Measurements from ENCODE around the gene SYNE1.
"Not testable (repeated sequence)": the region's sequence is repeated elsewhere in the genome, so short reads cannot be mapped to it uniquely, and the experiment has no call there.

The SYNE1 gene

GRCh38 chr6:152503546-152503945 is 133.6 kb downstream of the SYNE1 start:
- no peaks in the 10 kb centered on the region for H3K79me2 ChIP-seq
- no peak overlapping the region for H3K27ac ChIP-seq
- H3K27me3 ChIP-seq (ENCODE audit: control insufficient read depth, insufficient read depth, low read length): no peaks in the 10 kb centered on the region
- TF ChIP-seq CTCF (IDR thresholded peaks at IDR 0.05): no peak
- no peaks in the 10 kb centered on the region for H3K4me1 ChIP-seq
- no peak overlapping the region for H3K4me3 ChIP-seq (ENCODE audit: low read depth, low read length)
- H3K4me2 ChIP-seq (ENCODE audit: low read length): no peak overlapping the region
- H3K9me3 ChIP-seq (ENCODE audit: control insufficient read depth, low read length): no peaks in the 10 kb centered on the region
- no peaks in the 10 kb centered on the region for H3K36me3 ChIP-seq (ENCODE audit: control insufficient read depth, insufficient read depth, low read length)
- H3K9ac ChIP-seq: no peak overlapping the region
- no peak overlapping the region for H2AFZ ChIP-seq

GRCh38 chr6:152502421-152503188 is 134.6 kb downstream of the SYNE1 start:
- Histone ChIP-seq H3K9ac (no peak overlapping the region), H2AFZ (no peak overlapping the region), H3K36me3 (ENCODE audit: control insufficient read depth, insufficient read depth, low read length) (no peaks in the 10 kb centered on the region), H3K4me3 (ENCODE audit: low read depth, low read length) (no peak overlapping the region), H3K27me3 (ENCODE audit: control insufficient read depth, insufficient read depth, low read length) (no peaks in the 10 kb centered on the region), H3K4me1 (no peaks in the 10 kb centered on the region), H3K9me3 (ENCODE audit: control insufficient read depth, low read length) (no peaks in the 10 kb centered on the region), H3K4me2 (ENCODE audit: low read length) (no peak overlapping the region), H3K79me2 (no peaks in the 10 kb centered on the region), H3K27ac (no peak overlapping the region)
- TF ChIP-seq CTCF (IDR thresholded peaks at IDR 0.05): no peak

GRCh38 chr6:152499931-152500330 is 137.2 kb downstream of the SYNE1 start:
- no peaks in the 10 kb centered on the region for H3K27me3 ChIP-seq (ENCODE audit: control insufficient read depth, insufficient read depth, low read length)
- no peaks in the 10 kb centered on the region for H3K36me3 ChIP-seq (ENCODE audit: control insufficient read depth, insufficient read depth, low read length)
- H3K4me1 ChIP-seq: no peaks in the 10 kb centered on the region
- no peak overlapping the region for H3K9ac ChIP-seq
- TF ChIP-seq CTCF (IDR thresholded peaks at IDR 0.05): no peak
- no peaks in the 10 kb centered on the region for H3K79me2 ChIP-seq
- H2AFZ ChIP-seq: no peak overlapping the region
- no peaks in the 10 kb centered on the region for H3K9me3 ChIP-seq (ENCODE audit: control insufficient read depth, low read length)
- H3K27ac ChIP-seq: no peak overlapping the region
- no peak overlapping the region for H3K4me3 ChIP-seq (ENCODE audit: low read depth, low read length)
- no peak overlapping the region for H3K4me2 ChIP-seq (ENCODE audit: low read length)

- no peaks in the 10 kb centered on the region for H3K4me1 ChIP-seq
- H3K9ac ChIP-seq: no peak overlapping the region
- no peak overlapping the region for H3K4me3 ChIP-seq (ENCODE audit: low read depth, low read length)
- no peaks in the 10 kb centered on the region for H3K36me3 ChIP-seq (ENCODE audit: control insufficient read depth, insufficient read depth, low read length)
- no peaks in the 10 kb centered on the region for H3K27me3 ChIP-seq (ENCODE audit: control insufficient read depth, insufficient read depth, low read length)
- no peaks in the 10 kb centered on the region for H3K9me3 ChIP-seq (ENCODE audit: control insufficient read depth, low read length)
- TF ChIP-seq CTCF (IDR thresholded peaks at IDR 0.05): no peak
- H3K27ac ChIP-seq: no peak overlapping the region
- H3K4me2 ChIP-seq (ENCODE audit: low read length): no peak overlapping the region
- no peak overlapping the region for H2AFZ ChIP-seq
- H3K79me2 ChIP-seq: no peaks in the 10 kb centered on the region
Measured at GRCh38 chr6:152496731-152497130, 140.4 kb downstream of the SYNE1 start.

GRCh38 chr6:152495456-152495855 is 141.7 kb downstream of the SYNE1 start:
- H3K4me3 ChIP-seq (ENCODE audit: low read depth, low read length); H3K9ac ChIP-seq; H3K27me3 ChIP-seq (ENCODE audit: control insufficient read depth, insufficient read depth, low read length); H3K4me2 ChIP-seq (ENCODE audit: low read length); H3K27ac ChIP-seq; H3K9me3 ChIP-seq (ENCODE audit: control insufficient read depth, low read length); H3K79me2 ChIP-seq; H2AFZ ChIP-seq; H3K4me1 ChIP-seq; H3K36me3 ChIP-seq (ENCODE audit: control insufficient read depth, insufficient read depth, low read length): not testable (repeated sequence)

- H3K4me3 ChIP-seq (ENCODE audit: low read depth, low read length); H3K4me2 ChIP-seq (ENCODE audit: low read length); H3K9me3 ChIP-seq (ENCODE audit: control insufficient read depth, low read length); H3K27me3 ChIP-seq (ENCODE audit: control insufficient read depth, insufficient read depth, low read length); H3K27ac ChIP-seq; H3K9ac ChIP-seq; H2AFZ ChIP-seq; H3K36me3 ChIP-seq (ENCODE audit: control insufficient read depth, insufficient read depth, low read length); H3K4me1 ChIP-seq; H3K79me2 ChIP-seq: not testable (repeated sequence)
Measured at GRCh38 chr6:152492281-152492680, 144.9 kb downstream of the SYNE1 start.

- H3K27ac ChIP-seq; H3K36me3 ChIP-seq (ENCODE audit: control insufficient read depth, insufficient read depth, low read length); H3K4me1 ChIP-seq; H3K4me2 ChIP-seq (ENCODE audit: low read length); H3K79me2 ChIP-seq; H2AFZ ChIP-seq; H3K9ac ChIP-seq; H3K27me3 ChIP-seq (ENCODE audit: control insufficient read depth, insufficient read depth, low read length); H3K9me3 ChIP-seq (ENCODE audit: control insufficient read depth, low read length); H3K4me3 ChIP-seq (ENCODE audit: low read depth, low read length): not testable (repeated sequence)
Measured at GRCh38 chr6:152491501-152491900, 145.7 kb downstream of the SYNE1 start.

GRCh38 chr6:152490971-152491378 is 146.2 kb downstream of the SYNE1 start:
- not testable (repeated sequence) for H3K9ac ChIP-seq; H3K4me3 ChIP-seq (ENCODE audit: low read depth, low read length); H3K4me1 ChIP-seq; H3K9me3 ChIP-seq (ENCODE audit: control insufficient read depth, low read length); H3K27ac ChIP-seq; H2AFZ ChIP-seq; H3K27me3 ChIP-seq (ENCODE audit: control insufficient read depth, insufficient read depth, low read length); H3K79me2 ChIP-seq; H3K4me2 ChIP-seq (ENCODE audit: low read length); H3K36me3 ChIP-seq (ENCODE audit: control insufficient read depth, insufficient read depth, low read length)
